ENCODE measurements around the gene PKD2L1. TPM values are rescaled to one million over a fixed set of nuclear protein-coding genes. Genes with fewer than 3 reads are reported as not detected.

Gene PKD2L1
- total and polyA plus RNA-seq, 8 donors, result 0.11 to 0.54 TPM; not detected in 6

- Histone ChIP-seq H3K9me3 (no peaks in the 10 kb centered on the region), H3K27me3 (no peaks in the 10 kb centered on the region), H3K4me3 (no peak overlapping the region), H3K4me1 (peaks cover 10 to 16% (median 15%) of the 10 kb centered on the region in 3 donors), H3K27ac (no peak overlapping the region), H3K36me3 (no peaks in the 10 kb centered on the region)
- FAIRE-seq, result no peak
- ATAC-seq, result no peak
- no peak for TF ChIP-seq CTCF (IDR thresholded peaks at IDR 0.05)
- WGBS, 2 donors, result 93 to 96% methylated on average over 14 of the region's 14 CpGs
- intact Hi-C loops (cut with DNase I), result no loop called here
- no peak for DNase-seq
Measured at GRCh38 chr10:100356067-100357017, 26.3 kb upstream of the PKD2L1 start.

- ATAC-seq, result no peak
- no peaks in the 10 kb centered on the region for H3K36me3 ChIP-seq
- FAIRE-seq, result no peak
- TF ChIP-seq CTCF (IDR thresholded peaks at IDR 0.05), result no peak
- H3K27me3 ChIP-seq, result no peaks in the 10 kb centered on the region
- H3K27ac ChIP-seq, result no peak overlapping the region
- H3K9me3 ChIP-seq, result no peaks in the 10 kb centered on the region
- WGBS, 2 donors, result 90 to 92% methylated on average over 4 of the region's 4 CpGs
- no peak for DNase-seq
- intact Hi-C loops (cut with DNase I), result no loop called here
- peaks cover 10 to 15% (median 14%) of the 10 kb centered on the region in 3 donors for H3K4me1 ChIP-seq
- no peak overlapping the region for H3K4me3 ChIP-seq
Measured at GRCh38 chr10:100355086-100355485, 25.1 kb upstream of the PKD2L1 start.

- peaks cover 3% of the 10 kb centered on the region in 3 donors for H3K4me1 ChIP-seq
- no peak for ATAC-seq
- no peak for FAIRE-seq
- H3K4me3 ChIP-seq, result no peak overlapping the region
- H3K27me3 ChIP-seq, result no peaks in the 10 kb centered on the region
- H3K36me3 ChIP-seq, result no peaks in the 10 kb centered on the region
- intact Hi-C loops (cut with DNase I), result no loop called here
- no peak for DNase-seq
- no peak for TF ChIP-seq CTCF (IDR thresholded peaks at IDR 0.05)
- no peak overlapping the region for H3K27ac ChIP-seq
- WGBS, 2 donors, result 86 to 89% methylated on average over 6 of the region's 6 CpGs
- no peaks in the 10 kb centered on the region for H3K9me3 ChIP-seq
Measured at GRCh38 chr10:100353770-100354485, 23.9 kb upstream of the PKD2L1 start.

GRCh38 chr10:100350914-100351485 lies 21.0 kb upstream of the PKD2L1 start:
- DNase-seq (no peak), FAIRE-seq (no peak), ATAC-seq (no peak)
- no peaks in the 10 kb centered on the region for H3K9me3 ChIP-seq
- H3K36me3 ChIP-seq, result no peaks in the 10 kb centered on the region
- no peaks in the 10 kb centered on the region for H3K27me3 ChIP-seq
- TF ChIP-seq CTCF (IDR thresholded peaks at IDR 0.05), result no peak
- WGBS, 2 donors, result 88 to 89% methylated on average over 5 of the region's 5 CpGs
- no peak overlapping the region for H3K27ac ChIP-seq
- no peaks in the 10 kb centered on the region for H3K4me1 ChIP-seq
- no peak overlapping the region for H3K4me3 ChIP-seq
- intact Hi-C loops (cut with DNase I), result no loop called here

Data from pancreas (tissue), 10 donors.